ENCODE results near the gene ADAM12. TPM values are rescaled to one million over a fixed set of nuclear protein-coding genes. Genes with fewer than 3 reads are reported as not detected.

The ADAM12 gene
- total RNA-seq, 1 donor from 2014 or later, result 8.0 TPM

- H3K27me3 Mint-ChIP-seq (ENCODE audit: insufficient read depth, low read depth), result peaks cover 5% of the 10 kb centered on the region
- Histone ChIP-seq H3K4me1 (no peaks in the 10 kb centered on the region), H3K9ac (no peak overlapping the region), H3K27me3 (no peaks in the 10 kb centered on the region), H3K4me2 (no peak overlapping the region), H3K9me3 (ENCODE audit: low read depth) (no peaks in the 10 kb centered on the region), H4K20me1 (ENCODE audit: low read depth) (no peaks in the 10 kb centered on the region), H3K36me3 (no peaks in the 10 kb centered on the region), H3K27ac (no peak overlapping the region), H3K79me2 (ENCODE audit: low read depth) (no peaks in the 10 kb centered on the region), H3K4me3 (no peak overlapping the region), H3F3A (ENCODE audit: low read depth) (no peaks in the 10 kb centered on the region), H2AFZ (replicated peaks) (no peak overlapping the region)
- no peak overlapping the region for H3K27ac Mint-ChIP-seq
- H3K36me3 Mint-ChIP-seq, result no peaks in the 10 kb centered on the region
- no peak overlapping the region for H3K4me3 Mint-ChIP-seq
- no peak for DNase-seq (ENCODE audit: low spot score)
- TF ChIP-seq EZH2phosphoT487 (IDR thresholded peaks at IDR 0.05) (no peak), EZH2 (IDR thresholded peaks at IDR 0.05) (no peak)
- TF ChIP-seq, protein P1, sequence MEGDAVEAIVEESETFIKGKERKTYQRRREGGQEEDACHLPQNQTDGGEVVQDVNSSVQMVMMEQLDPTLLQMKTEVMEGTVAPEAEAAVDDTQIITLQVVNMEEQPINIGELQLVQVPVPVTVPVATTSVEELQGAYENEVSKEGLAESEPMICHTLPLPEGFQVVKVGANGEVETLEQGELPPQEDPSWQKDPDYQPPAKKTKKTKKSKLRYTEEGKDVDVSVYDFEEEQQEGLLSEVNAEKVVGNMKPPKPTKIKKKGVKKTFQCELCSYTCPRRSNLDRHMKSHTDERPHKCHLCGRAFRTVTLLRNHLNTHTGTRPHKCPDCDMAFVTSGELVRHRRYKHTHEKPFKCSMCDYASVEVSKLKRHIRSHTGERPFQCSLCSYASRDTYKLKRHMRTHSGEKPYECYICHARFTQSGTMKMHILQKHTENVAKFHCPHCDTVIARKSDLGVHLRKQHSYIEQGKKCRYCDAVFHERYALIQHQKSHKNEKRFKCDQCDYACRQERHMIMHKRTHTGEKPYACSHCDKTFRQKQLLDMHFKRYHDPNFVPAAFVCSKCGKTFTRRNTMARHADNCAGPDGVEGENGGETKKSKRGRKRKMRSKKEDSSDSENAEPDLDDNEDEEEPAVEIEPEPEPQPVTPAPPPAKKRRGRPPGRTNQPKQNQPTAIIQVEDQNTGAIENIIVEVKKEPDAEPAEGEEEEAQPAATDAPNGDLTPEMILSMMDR (IDR thresholded peaks at IDR 0.05), result no peak
- peaks cover 9% of the 10 kb centered on the region for H3K4me1 Mint-ChIP-seq
- H3K9me3 Mint-ChIP-seq, result peaks cover 6% of the 10 kb centered on the region
Measured at GRCh38 chr10:126075009-126075408, 313.3 kb downstream of the ADAM12 start.

- H3K4me1 Mint-ChIP-seq, result peaks cover 5% of the 10 kb centered on the region
- TF ChIP-seq EZH2 (IDR thresholded peaks at IDR 0.05) (no peak), EZH2phosphoT487 (IDR thresholded peaks at IDR 0.05) (no peak)
- TF ChIP-seq, protein P1 (IDR thresholded peaks at IDR 0.05), result no peak
- Histone ChIP-seq H3K27me3 (no peaks in the 10 kb centered on the region), H3K9ac (no peak overlapping the region), H3K4me1 (no peaks in the 10 kb centered on the region), H3K36me3 (no peaks in the 10 kb centered on the region), H3K4me3 (no peak overlapping the region), H3K9me3 (ENCODE audit: low read depth) (no peaks in the 10 kb centered on the region), H3K4me2 (no peak overlapping the region), H3K79me2 (ENCODE audit: low read depth) (no peaks in the 10 kb centered on the region), H2AFZ (replicated peaks) (no peak overlapping the region), H3K27ac (no peak overlapping the region), H4K20me1 (ENCODE audit: low read depth) (no peaks in the 10 kb centered on the region), H3F3A (ENCODE audit: low read depth) (no peaks in the 10 kb centered on the region)
- no peak overlapping the region for H3K4me3 Mint-ChIP-seq
- H3K27ac Mint-ChIP-seq, result no peak overlapping the region
- H3K36me3 Mint-ChIP-seq, result no peaks in the 10 kb centered on the region
- H3K27me3 Mint-ChIP-seq (ENCODE audit: insufficient read depth, low read depth), result peaks cover 3% of the 10 kb centered on the region
- H3K9me3 Mint-ChIP-seq, result peaks cover 6% of the 10 kb centered on the region
- no peak for DNase-seq (ENCODE audit: low spot score)
Measured at GRCh38 chr10:126074291-126074690, 314.0 kb downstream of the ADAM12 start.

GRCh38 chr10:126073606-126074005 lies 314.7 kb downstream of the ADAM12 start:
- no peak overlapping the region for H3K9ac ChIP-seq
- no peaks in the 10 kb centered on the region for H3K36me3 ChIP-seq
- H3K36me3 Mint-ChIP-seq, result no peaks in the 10 kb centered on the region
- H3K27me3 Mint-ChIP-seq (ENCODE audit: insufficient read depth, low read depth), result peaks cover 3% of the 10 kb centered on the region
- H3K27me3 ChIP-seq, result no peaks in the 10 kb centered on the region
- H3K27ac ChIP-seq, result no peak overlapping the region
- no peak for DNase-seq (ENCODE audit: low spot score)
- H3K9me3 ChIP-seq (ENCODE audit: low read depth), result no peaks in the 10 kb centered on the region
- H3F3A ChIP-seq (ENCODE audit: low read depth), result no peaks in the 10 kb centered on the region
- peaks cover 6% of the 10 kb centered on the region for H3K9me3 Mint-ChIP-seq
- H2AFZ ChIP-seq (replicated peaks), result no peak overlapping the region
- H3K27ac Mint-ChIP-seq, result no peak overlapping the region
- no peak overlapping the region for H3K4me3 ChIP-seq
- TF ChIP-seq EZH2 (IDR thresholded peaks at IDR 0.05) (no peak), EZH2phosphoT487 (IDR thresholded peaks at IDR 0.05) (no peak)
- TF ChIP-seq, protein P1 (IDR thresholded peaks at IDR 0.05), result no peak
- no peak overlapping the region for H3K4me3 Mint-ChIP-seq
- H3K4me1 Mint-ChIP-seq, result peaks cover 7% of the 10 kb centered on the region
- no peak overlapping the region for H3K4me2 ChIP-seq
- peaks cover 2% of the 10 kb centered on the region for H3K4me1 ChIP-seq
- H4K20me1 ChIP-seq (ENCODE audit: low read depth), result no peaks in the 10 kb centered on the region
- no peaks in the 10 kb centered on the region for H3K79me2 ChIP-seq (ENCODE audit: low read depth)
